GM12878 (cell line): ENCODE measurements around the gene TBCD. TPM values are rescaled to one million over a fixed set of nuclear protein-coding genes. Genes with fewer than 3 reads are reported as not detected.

Experiments used
- ATAC-seq: fragments of 200-7000 bp; cut with Tn5 transposase; 3 replicates; pipeline ENCODE4 v1.9.1; 2020; ENCODE audit warnings: mild to moderate bottlenecking, moderate library complexity
- BruUV-seq: library from RNA; stranded (reverse); fragments of 400-500 nt; replicated peaks from 2 replicates; lab custom pipeline; 2021; lab: Mats Ljungman, UMichigan
- CTCF ChIA-PET: fragments of 300-600 bp; sonication (Branson Sonifier 250); formaldehyde crosslinking; extraction: SDS; loops from one replicate; lab custom pipeline; 2021; ENCODE audit warnings: inconsistent platforms; lab: Yijun Ruan, JAX
- POLR2A ChIA-PET: fragments of 350-600 bp; formaldehyde crosslinking; extraction: SDS; loops from one replicate; lab custom pipeline; 2021; ENCODE audit warnings: inconsistent platforms; lab: Charles Lee
- RAD21 ChIA-PET: fragments of 300-600 bp; sonication (Branson Sonifier 250); formaldehyde crosslinking; loops from one replicate; lab custom pipeline; 2023; ENCODE audit warnings: antibody characterized with exemption; ENCODE audit not compliant: unreplicated experiment; lab: Charles Lee
- SMC1A ChIA-PET: fragments of 300-600 bp; sonication (Branson Sonifier 250); formaldehyde crosslinking; loops from one replicate; lab custom pipeline; 2023; ENCODE audit not compliant: unreplicated experiment, uncharacterized antibody; lab: Charles Lee
- DNase-seq: peaks from one replicate; pipeline ENCODE4 v3.0.0-alpha.2; 2011; ENCODE audit warnings: low read depth, low spot score
- FAIRE-seq: peaks from 3 replicates; lab custom pipeline; 2011; peaks lifted over from hg19 to GRCh38; lab: Jason Lieb, UNC
- H2AFZ ChIP-seq: 2 replicates; pipeline ENCODE4 v1.6.0; 2011; ENCODE audit warnings: low read depth, low read length, control low read depth; ENCODE audit not compliant: control insufficient read depth
- H3K27ac ChIP-seq: 2 replicates; pipeline ENCODE4 v1.5.1; 2011; ENCODE audit warnings: control low read depth; ENCODE audit not compliant: control insufficient read depth, insufficient read depth
- H3K27me3 ChIP-seq, 2 experiments: replicated peaks in 1 of 2; 2 replicates each; pipeline versions ENCODE4 v1.6.0 to v1.6.1; 2011; ENCODE audit warnings: low read length in 1 of 2; ENCODE audit not compliant: control insufficient read depth in 2 of 2, insufficient read depth in 2 of 2
- H3K36me3 ChIP-seq, 2 experiments: 2 replicates each; pipeline ENCODE4 v1.5.1; 2011; ENCODE audit warnings: low read length in 1 of 2; ENCODE audit not compliant: control insufficient read depth in 2 of 2, insufficient read depth in 2 of 2
- H3K4me1 ChIP-seq: 2 replicates; pipeline ENCODE4 v1.6.1; 2011; ENCODE audit warnings: mild to moderate bottlenecking, low read length, moderate library complexity, mixed read lengths; ENCODE audit not compliant: control insufficient read depth, insufficient read depth
- H3K4me2 ChIP-seq: 2 replicates; pipeline ENCODE4 v1.6.0; 2011; ENCODE audit warnings: control low read depth; ENCODE audit not compliant: control insufficient read depth, insufficient read depth
- H3K4me3 ChIP-seq: fragments of 200-600 bp; sonication (generic); 2 replicates; pipeline ENCODE4 v1.5.1; 2016
- H3K79me2 ChIP-seq: 2 replicates; pipeline ENCODE4 v1.6.0; 2011; ENCODE audit warnings: low read length; ENCODE audit not compliant: control insufficient read depth, insufficient read depth
- H3K9ac ChIP-seq: 2 replicates; pipeline ENCODE4 v1.8.0; 2011; ENCODE audit warnings: low read length, control low read depth, mixed read lengths; ENCODE audit not compliant: control insufficient read depth, insufficient read depth
- H3K9me3 ChIP-seq: replicated peaks from 3 replicates; pipeline ENCODE4 v1.5.1; 2011; ENCODE audit warnings: mild to moderate bottlenecking, low read length; ENCODE audit not compliant: control insufficient read depth, insufficient read depth
- H4K20me1 ChIP-seq: 2 replicates; pipeline ENCODE4 v1.6.0; 2011; ENCODE audit not compliant: control insufficient read depth, insufficient read depth
- CEBPZ ChIP-seq: fragments of 150-350 bp; IDR thresholded peaks from 2 replicates; pipeline ENCODE4 v1.6.1; 2016; ENCODE audit warnings: low read depth, low read length
- CHD4 ChIP-seq: fragments of 200-600 bp; sonication (generic); IDR thresholded peaks from 2 replicates; pipeline ENCODE4 v1.6.1; 2016; ENCODE audit warnings: mild to moderate bottlenecking
- CUX1 ChIP-seq: IDR thresholded peaks from 2 replicates; pipeline ENCODE4 v1.6.1; 2012; ENCODE audit warnings: improper control_type of control experiment, low read depth, low read length; ENCODE audit not compliant: insufficient replicate concordance
- DPF2 ChIP-seq: fragments of 450-650 bp; IDR thresholded peaks from 2 replicates; pipeline ENCODE4 v1.6.1; 2017; ENCODE audit warnings: mild to moderate bottlenecking
- EED ChIP-seq: sonication (generic); IDR thresholded peaks from 2 replicates; pipeline ENCODE4 v1.6.1; 2016; ENCODE audit warnings: antibody characterized with exemption, low read depth
- ELK1 ChIP-seq: IDR thresholded peaks from 2 replicates; pipeline ENCODE4 v1.6.1; 2012; ENCODE audit warnings: low read depth, low read length, improper control_type of control experiment
- MEF2B ChIP-seq: fragments of 450-650 bp; IDR thresholded peaks from 2 replicates; pipeline ENCODE4 v1.6.1; 2018; ENCODE audit warnings: mild to moderate bottlenecking, moderate library complexity; ENCODE audit not compliant: partially characterized antibody, poor library complexity, severe bottlenecking
- MXI1 ChIP-seq: fragments of 150-350 bp; IDR thresholded peaks from 2 replicates; pipeline ENCODE4 v1.6.1; 2011; ENCODE audit warnings: low read depth, mild to moderate bottlenecking, inconsistent platforms, low read length, improper control_type of control experiment
- NR2C1 ChIP-seq: fragments of 450-650 bp; IDR thresholded peaks from 2 replicates; pipeline ENCODE4 v1.6.1; 2017; ENCODE audit warnings: antibody characterized with exemption, mild to moderate bottlenecking, moderate library complexity
- RBBP5 ChIP-seq: fragments of 200-600 bp; sonication (generic); conservative IDR thresholded peaks from 2 replicates; pipeline ENCODE4 v1.6.1; 2016
- SIX5 ChIP-seq: IDR thresholded peaks from 2 replicates; pipeline ENCODE4 v1.6.1; 2011; ENCODE audit warnings: mild to moderate bottlenecking, low read depth, low read length, moderate library complexity; ENCODE audit not compliant: severe bottlenecking
- ZNF207 ChIP-seq: fragments of 450-650 bp; IDR thresholded peaks from 2 replicates; pipeline ENCODE4 v1.6.1; 2014; ENCODE audit warnings: antibody characterized with exemption, mild to moderate bottlenecking, borderline replicate concordance
- WGBS: methylation state at CpG from one replicate; pipeline ENCODE4 v1.1.6; 2016; ENCODE audit warnings: low lambda C conversion rate; ENCODE audit not compliant: insufficient replicate concordance, insufficient coverage; ENCODE audit errors: missing lambda C conversion rate; 5-methylcytosine and 5-hydroxymethylcytosine counted together
- in situ Hi-C: fragments of 300-500 bp; cut with MboI; formaldehyde crosslinking; loops from 9 replicates; pipeline ENCODE4 v1.14.3; 2018; ENCODE audit warnings: mixed read lengths
- intact Hi-C: fragments of 100-400 bp; cut with micrococcal nuclease; formaldehyde crosslinking; loops from one replicate; pipeline ENCODE4 v1.14.2; 2022; ENCODE audit not compliant: unreplicated experiment
- polyA plus RNA-seq, 11 experiments: library from polyadenylated mRNA; depleted of rRNA in 4 of 11; unstranded in 6 of 11; stranded (reverse) in 5 of 11; fragments of >200 nt; fragmentation: Nextera tagmentation in 4 of 11; fragmentation: Illumina TruSeq in 1 of 11; extraction: Ambion mirVana in 4 of 11; extraction: Trizol in 1 of 11; gene quantifications; 1 replicate in 1 of 11; 2 replicates in 10 of 11; pipeline versions ENCODE4 v1.2.1 to v1.2.3, GENCODE V29; 2011 to 2016; ENCODE audit warnings: inconsistent platforms in 2 of 11, missing spikeins in 2 of 11, low read depth in 1 of 11
- total RNA-seq, 4 experiments: library from RNA; depleted of rRNA in 3 of 4; stranded (reverse); fragments of >200 nt in 3 of 4; fragmentation: Illumina TruSeq in 1 of 4; extraction: Trizol in 1 of 4; gene quantifications; 2 replicates each; pipeline versions ENCODE4 v1.2.1 to v1.2.3, GENCODE V29; 2013 to 2021

Gene TBCD
- total and polyA plus RNA-seq, 10 of the 15 experiments (the other 5 are each of a cell fraction or from before 2014, with no cell fraction given), result 10.3 to 114 (median 52.4) TPM

GRCh38 chr17:82981141-82981730, 229.4 kb downstream of the TBCD start (continued):
- TF ChIP-seq CUX1 (no peak), ELK1 (no peak), EED (no peak)
- TF ChIP-seq, all 136 proteins: peak for 0

GRCh38 chr17:82983510-82984248, 231.8 kb downstream of the TBCD start:
- no TSS peak for BruUV-seq
- RAD21 ChIA-PET, result no interaction called here
- ATAC-seq, result no peak
- TF ChIP-seq DPF2 (no peak), MEF2B (no peak), CEBPZ (no peak), MXI1 (no peak), SIX5 (no peak), ZNF207 (no peak), NR2C1 (no peak), RBBP5 (no peak), CHD4 (no peak)

More at GRCh38 chr17:82983510-82984248, 231.8 kb downstream of the TBCD start:
- Histone ChIP-seq H3K36me3 (no peaks in the 10 kb centered on the region), H3K4me3 (no peak overlapping the region), H3K4me2 (no peak overlapping the region), H3K9ac (no peak overlapping the region), H3K27ac (no peak overlapping the region), H4K20me1 (no peaks in the 10 kb centered on the region), H3K27me3 (no peaks in the 10 kb centered on the region), H3K9me3 (no peaks in the 10 kb centered on the region; the same call in 2 of the 3 replicates), H3K79me2 (no peaks in the 10 kb centered on the region), H3K4me1 (peaks cover 4% of the 10 kb centered on the region), H2AFZ (no peak overlapping the region)
- no peak for DNase-seq
- intact Hi-C loops (no loop called here), in situ Hi-C loops (no loop called here)
- POLR2A ChIA-PET, result no interaction called here
- FAIRE-seq, result no peak
- WGBS, result 85% methylated on average over 20 of the region's 27 CpGs
- CTCF ChIA-PET, result no interaction called here
- SMC1A ChIA-PET, result no interaction called here
